GM18526 (cell line): ENCODE results near the gene ADARB2.

Experiments
- POLR2A ChIP-seq: IDR thresholded peaks from 3 replicates; pipeline ENCODE4 v1.6.1; 2011; ENCODE audit not compliant: insufficient read length; ENCODE audit errors: extremely low read depth

The ADARB2 gene

DNA sequence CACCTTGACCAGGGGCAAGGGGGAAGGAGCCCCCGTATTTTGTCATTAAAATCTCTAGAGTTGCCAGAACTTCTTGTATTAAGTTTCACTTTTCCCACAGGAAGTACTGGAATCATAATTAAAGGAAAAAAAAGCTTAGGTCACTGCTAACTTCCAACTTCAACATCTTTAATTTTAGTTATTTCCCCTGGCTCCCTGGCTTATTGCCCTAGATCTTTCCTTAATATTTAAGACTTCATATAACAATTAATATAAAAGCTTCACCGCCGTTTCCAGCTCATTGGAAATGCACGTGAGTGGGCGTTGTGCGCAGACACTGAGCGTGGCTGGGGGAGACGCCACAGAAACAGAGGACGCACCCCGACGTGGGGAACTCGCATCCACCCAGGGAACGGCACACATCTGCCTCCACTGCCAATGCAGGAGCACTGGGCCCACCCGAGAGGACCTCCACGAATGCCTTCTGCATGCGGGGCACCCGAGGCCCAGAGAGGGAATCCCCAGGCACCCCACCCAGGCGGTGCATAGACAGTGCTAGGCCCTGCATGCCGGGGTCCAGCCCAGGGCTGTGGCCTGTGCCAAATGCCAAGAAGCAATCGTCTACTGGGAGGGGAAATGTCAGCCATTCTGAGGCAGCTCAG is 72.2 kb downstream of the ADARB2 start:
- no peak for TF ChIP-seq POLR2A

DNA sequence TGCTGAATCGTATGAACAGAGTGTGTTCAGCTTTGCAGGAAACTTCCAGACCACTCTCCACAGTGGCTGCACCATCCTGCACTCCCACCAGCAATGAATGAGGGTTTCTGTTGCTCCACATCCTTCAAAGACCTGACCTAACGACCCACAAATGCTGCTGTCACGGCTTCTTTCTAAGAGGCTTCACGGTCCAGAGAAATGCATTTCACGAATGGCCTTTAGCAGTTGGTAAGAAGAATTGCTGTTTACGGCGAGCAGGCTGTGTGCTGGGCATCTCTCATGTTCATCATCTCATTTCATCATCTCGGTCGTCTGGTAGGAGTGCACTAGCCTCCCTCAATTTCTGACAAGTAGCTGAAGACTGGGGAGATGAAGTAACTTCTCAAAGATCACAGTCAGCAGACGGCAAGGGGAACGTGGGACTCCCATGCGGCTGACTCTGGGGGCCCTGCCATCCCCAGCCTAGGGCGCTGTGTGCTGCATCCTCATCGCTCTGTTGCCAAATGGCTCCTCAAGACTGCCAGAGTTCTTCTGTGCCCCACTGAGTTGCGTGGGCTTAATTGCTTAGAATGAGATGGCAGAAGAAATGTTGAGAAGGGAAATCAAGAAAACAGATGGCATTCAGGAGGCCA is 72.9 kb downstream of the ADARB2 start:
- TF ChIP-seq POLR2A: no peak

DNA sequence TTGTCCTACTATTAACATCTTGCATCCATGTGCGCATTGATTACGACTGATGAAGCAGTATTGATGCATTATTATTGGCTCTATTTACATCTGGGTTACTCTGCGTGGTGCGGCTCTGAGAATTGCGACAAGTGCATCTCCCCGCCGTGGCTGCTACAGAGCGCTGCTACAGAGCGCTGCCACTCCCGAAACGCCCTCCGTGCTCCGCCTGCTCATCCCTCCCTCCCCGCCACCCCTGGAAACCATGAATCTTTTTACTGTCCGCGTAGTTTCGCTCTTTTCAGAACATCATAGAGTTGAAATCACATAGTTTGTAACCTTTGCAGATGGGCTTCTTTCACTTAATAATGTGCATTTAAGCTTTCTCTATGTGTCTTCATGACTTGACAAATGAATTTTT is 74.1 kb downstream of the ADARB2 start:
- no peak for TF ChIP-seq POLR2A

DNA sequence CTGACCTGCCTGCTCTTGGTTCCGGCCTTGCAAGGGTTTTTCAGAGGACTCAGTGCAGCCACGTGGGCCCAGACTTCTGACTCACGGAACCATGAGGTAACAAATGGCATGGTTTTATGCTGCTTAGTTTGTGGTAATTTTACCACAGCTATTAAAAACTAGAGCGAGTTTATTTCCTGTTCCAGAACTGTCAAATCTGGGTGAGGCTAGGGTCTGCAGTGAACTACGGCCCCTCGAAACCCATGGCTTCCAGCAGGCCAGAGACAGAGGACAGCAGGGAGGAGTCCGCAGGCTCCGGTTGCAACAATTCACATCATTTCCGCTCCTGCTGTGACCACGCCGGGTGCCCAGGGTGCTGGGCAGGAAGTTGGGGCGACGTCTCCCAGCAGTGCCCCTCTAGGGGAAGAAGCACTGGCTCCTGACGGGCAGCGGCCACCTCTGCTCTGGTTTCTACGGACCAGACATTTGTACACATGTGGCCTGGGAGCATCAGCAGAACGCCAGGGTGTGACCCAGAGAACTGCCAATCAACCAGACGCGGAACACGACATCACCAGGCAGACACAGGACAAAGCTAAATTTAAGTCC is 74.8 kb downstream of the ADARB2 start:
- no peak for TF ChIP-seq POLR2A

DNA sequence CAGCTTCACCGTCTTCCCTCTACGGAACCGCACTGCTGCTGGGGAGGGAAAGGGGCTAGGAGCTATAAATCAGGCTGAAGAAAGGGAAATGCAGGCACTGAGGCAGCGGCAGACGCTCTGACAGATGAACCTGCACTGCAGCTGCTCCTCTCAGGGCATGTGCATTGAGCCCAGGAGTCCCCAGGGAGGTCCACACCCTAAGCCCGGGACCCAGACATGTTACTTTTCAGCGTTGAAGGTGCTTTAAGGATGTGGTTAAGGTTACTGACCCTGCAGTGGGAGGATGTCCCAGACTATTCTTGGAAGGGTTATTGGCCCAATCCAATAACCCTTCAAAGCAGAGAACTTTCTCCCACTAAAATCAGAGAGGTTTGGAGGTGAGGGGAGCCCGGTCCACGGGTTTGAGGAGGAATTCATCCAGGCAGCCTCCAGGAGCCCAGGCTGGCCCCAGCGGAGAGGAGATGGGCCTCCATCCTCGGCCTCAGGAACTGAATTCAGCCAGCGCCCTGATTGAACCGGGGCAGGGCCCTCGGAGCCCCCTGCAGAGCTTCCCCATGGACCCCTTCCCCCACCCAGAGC is 75.4 kb downstream of the ADARB2 start:
- TF ChIP-seq POLR2A: no peak

DNA sequence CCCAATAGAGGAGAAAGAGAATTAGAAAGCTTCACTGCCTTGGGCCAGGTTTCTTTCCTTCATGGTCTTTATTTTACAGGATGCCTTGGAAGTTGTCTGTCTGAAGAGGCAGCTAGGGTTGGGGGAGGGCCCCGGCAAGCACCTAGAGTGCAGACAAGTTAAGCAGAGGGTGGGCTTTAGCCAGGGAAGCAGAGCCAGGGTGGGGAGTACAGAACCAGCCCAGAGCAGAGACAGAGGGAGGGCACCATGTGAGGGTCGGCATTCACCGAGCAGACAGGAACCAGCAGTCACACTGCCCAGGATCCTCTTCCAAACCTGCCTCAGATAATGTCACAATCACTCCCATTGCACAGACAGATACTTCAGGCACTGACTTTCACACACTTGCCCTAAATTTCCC is 75.9 kb downstream of the ADARB2 start:
- TF ChIP-seq POLR2A: no peak

DNA sequence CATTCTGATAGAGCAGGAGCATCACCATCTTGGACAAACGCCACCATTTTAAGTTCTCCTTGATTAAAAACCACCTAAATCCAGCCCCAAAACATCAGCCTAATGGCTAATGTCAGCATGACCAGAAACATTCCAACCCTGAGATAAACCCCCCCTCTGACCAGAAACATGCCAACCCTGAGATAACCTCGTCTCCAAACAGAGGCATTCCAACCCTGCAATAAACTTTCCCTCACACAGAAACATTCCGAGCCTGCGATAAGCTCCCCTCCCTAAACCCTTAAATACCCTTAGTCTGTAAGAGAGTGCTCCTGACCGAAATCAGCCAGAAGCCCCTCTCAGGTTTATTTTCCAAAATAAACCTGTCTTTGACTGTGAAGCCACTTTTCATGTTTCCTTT is 76.5 kb downstream of the ADARB2 start:
- no peak for TF ChIP-seq POLR2A

DNA sequence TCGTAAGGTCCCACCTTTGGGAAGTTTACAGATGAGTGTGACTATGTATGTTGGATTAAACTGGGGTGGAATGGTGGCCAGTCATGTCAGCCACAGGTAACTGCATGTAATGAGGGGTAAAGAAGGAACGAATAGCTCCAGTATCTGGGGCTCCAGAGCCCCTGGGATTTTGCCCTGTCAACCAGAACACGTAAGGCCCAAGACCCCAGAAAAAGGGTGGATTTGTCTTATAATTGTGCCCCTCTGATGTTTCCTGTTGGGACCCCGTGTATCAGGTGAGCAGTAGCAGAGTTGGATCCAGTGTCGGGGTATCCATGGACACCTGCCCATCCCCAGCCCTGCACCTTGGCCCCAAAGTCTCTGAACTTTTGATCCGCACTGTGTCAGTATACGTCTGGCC is 76.9 kb downstream of the ADARB2 start:
- TF ChIP-seq POLR2A: no peak

DNA sequence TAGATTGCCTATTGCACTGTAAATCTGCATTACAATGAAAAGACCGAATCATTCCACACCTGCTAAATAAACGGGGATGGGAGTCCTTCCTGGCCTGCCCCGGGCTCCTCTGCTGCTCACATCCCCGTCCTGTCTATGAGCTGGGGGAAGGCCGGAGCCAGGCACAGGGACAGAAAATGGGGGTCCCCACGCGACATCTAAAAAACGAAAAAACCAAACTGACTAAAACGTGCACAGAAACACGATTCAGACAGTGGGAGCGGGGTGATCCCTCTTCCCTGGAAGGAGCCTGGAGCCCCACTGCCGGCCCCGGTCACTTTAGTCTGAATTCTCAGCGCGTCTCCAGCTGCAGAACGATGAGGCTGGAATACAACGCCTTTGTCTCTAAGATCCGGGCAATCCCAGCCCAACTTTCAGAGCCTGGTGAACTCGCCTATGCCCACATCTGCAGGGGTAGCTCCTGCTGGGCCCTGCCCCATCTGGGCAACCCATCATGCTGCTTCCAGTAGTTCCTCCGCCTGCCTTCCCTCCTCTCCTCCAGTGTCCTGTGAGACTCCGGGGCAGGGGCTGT is 78.0 kb downstream of the ADARB2 start:
- no peak for TF ChIP-seq POLR2A

DNA sequence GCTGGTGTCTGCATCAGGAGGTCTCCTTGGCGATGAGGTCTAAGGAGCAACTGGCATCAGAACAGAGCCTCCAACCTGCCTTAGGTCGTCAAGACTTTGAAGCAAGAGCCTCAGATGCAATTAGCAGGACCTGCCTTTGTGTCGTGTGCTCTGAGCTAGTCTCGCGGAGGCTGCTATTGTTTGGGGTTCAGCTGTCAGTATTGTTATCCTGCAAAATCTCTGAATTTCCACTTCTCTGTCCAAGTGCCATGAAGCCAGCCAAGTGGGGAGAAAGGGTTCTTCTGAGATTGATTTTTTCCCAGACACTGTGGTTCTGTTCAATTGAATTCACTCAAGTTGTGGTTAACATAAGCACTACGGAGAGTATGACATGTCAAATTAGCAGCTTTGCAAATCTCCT is 78.7 kb downstream of the ADARB2 start:
- TF ChIP-seq POLR2A: no peak

DNA sequence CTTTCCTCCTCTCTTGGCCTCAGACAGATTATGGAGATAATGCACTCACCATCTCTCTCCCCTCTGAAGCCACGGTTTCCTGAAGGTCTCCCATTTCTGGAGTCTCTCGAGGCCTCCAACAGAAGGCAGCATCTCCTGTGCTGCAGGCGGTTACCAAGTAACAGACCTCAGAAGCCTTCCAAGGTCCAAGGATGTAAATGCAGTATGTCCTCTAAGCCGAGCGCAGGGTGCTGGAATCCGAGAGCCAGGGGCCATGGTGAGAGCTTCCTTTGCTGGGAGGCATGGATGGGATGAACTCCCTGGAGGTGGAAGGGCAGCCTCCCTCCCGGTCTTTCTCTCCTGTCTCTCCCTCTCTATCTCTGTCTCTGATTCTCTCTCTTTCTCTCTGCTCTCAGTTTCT is 79.8 kb downstream of the ADARB2 start:
- TF ChIP-seq POLR2A: no peak

DNA sequence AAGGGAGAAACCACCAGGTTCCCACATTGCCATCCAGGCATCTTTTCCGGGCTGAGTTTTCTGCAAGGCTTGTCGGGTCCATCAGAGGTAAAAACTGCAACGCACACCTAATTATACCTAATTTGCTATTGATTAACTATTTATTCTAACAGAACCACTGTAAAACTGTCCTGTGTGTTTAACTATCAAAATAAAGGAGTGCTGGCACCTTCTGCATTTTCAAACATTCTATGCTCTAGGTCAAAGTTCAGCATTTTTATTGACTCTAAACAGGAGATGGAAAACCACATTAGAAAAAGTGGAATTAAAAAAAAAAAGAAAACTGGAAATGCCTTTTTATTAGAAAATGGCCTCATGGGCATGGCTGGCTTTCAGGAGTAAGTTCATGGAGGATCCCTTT is 82.0 kb downstream of the ADARB2 start:
- no peak for TF ChIP-seq POLR2A

DNA sequence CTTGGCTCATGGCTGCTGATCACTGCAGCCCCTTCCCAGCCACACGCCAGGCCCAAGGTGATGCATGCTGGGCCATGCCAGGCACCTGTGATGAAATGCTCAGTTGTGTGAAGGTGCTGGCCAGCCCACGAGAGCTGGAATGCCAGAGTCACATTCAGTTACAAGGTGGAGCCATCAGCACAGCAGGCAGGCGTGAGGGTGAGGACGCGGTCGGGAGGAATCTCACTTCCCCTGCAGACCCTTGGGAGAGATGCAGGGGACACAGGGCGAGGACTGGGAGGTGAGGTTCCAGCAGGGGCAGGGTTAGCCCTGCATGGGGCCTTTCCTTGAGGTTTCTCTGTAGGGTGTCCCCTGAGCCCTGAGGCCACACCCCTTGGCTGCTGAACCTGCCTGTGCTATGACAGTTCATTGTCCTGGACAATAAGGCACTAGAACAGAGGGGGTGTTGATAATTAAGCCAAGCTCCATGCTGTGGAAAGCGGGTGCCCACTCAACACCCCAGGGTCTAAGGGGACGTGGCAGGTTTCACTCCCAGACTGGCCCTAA is 82.4 kb downstream of the ADARB2 start:
- TF ChIP-seq POLR2A: no peak

DNA sequence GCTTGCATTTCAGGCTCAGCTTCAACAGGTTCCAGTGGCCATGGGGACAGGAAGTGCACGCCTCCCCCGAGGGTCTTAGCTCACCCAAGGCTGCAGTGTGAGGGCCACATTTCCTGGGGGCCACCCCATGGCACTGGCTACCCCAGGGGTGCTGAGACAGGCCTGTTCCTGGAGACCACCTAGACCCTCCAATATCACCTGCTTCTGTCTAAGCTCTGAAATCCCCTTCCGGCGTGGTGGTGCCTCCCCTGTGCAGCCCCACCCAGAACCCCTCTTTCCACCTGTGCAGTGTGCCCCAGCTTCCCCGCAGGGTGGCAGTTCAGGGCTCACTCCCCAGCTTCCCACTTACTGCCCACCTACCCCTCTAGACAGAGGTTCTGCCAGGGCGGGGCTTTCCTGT is 83.1 kb downstream of the ADARB2 start:
- no peak for TF ChIP-seq POLR2A

DNA sequence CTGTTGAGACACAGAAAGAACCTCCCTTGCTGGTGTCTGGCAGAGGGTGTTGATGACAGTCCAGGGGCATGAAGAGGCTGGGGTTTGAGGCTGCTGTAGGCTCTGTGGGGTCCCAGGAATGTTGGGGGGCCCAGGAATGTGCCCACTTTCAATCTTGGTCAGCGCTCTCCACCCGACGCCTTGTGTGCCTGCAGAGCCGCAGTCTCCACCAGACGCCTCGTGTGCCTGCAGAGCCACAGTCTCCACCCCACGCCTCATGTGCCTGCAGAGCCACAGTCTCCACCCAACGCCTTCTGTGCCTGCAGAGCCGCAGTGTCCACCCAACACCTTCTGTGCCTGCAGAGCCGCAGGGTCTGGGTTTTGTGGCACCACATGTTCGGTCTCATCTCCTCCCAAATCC is 84.0 kb downstream of the ADARB2 start:
- TF ChIP-seq POLR2A: no peak

DNA sequence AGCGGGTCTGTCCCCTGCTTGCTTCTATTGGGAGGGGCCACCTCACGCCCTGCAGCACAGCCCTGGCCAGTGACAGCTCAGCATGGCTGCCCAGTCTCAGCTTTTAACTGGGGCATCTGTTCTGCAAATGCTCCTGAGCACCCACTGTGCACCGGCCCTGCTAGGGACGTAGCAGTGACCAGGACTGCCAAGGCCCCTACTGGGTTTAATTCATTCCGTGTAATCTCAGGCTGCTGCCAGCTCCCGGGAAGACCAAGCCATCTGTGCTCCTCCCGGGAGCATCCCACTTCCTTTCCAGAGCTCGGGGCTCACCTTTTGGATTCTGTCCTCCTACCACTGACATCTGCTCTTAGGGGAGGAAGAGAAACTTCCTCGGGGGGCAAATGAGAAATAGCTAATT is 85.2 kb downstream of the ADARB2 start:
- no peak for TF ChIP-seq POLR2A

DNA sequence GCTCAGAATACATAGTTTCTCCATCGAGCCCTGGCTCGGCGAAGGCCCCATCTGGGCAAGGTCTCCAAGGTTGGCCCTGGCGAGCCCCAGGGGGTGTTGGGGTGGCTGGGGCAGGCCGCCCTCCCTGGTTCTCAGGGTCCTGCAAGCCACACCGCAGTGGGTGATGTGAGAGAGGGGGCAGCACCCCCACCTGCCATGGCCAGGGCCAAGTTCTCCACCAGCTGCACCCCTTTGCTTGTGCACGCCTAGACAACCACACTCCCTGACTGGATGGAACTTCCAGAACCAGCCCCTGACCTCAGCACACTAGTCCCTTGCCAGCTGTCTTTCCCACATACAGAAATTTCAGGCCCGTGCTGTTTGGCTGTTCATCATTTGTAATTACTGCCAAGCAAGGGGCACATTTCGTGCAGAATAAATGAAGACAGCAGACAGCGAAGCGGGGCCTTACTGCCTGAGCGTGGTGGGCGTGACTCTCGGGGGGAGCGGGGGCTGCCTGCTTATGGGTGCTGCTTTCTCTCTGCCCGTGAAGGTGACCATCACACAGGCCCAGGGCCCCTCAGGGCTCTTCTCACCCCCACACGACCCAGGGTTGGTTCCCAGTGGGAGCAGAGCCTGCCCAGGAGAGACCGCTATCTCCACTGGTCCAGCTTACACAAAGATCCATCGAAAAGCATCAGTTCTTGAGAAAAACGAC is 85.9 kb downstream of the ADARB2 start:
- TF ChIP-seq POLR2A: no peak
